Measurements from ENCODE around the gene FAM200B.

FAM200B gene
- total RNA-seq: 0.96 to 9.7 (median 4.5) reads per million in 17 experiments

GRCh38 chr4:15681372-15682241, at the start of gene FAM200B:
TSS of gene FAM200B (plus strand) at chr4:15681827. CDS start at chr4:15686978, 5,151 bp downstream.
- peak; percentile 99 to 100 (median 100) for DNase-seq

GRCh38 chr4:15636818-15637217, 44.8 kb upstream of the FAM200B start:
- no peak for DNase-seq

GRCh38 chr4:15638418-15638817, 43.2 kb upstream of the FAM200B start:
- no peak for DNase-seq

- DNase-seq: no peak
These were observed 33.0 kb upstream of the FAM200B start for GRCh38 chr4:15648600-15648999.

GRCh38 chr4:15649914-15650545, 31.6 kb upstream of the FAM200B start:
- peak; percentile 33 to 65 (median 59) for DNase-seq

GRCh38 chr4:15651676-15652075, 30.0 kb upstream of the FAM200B start:
- no peak for DNase-seq

- no peak for DNase-seq
These were observed 29.4 kb upstream of the FAM200B start for GRCh38 chr4:15652191-15652590.

- no peak for DNase-seq
These were observed 28.8 kb upstream of the FAM200B start for GRCh38 chr4:15652841-15653240.

- no peak for DNase-seq
These were observed 28.2 kb upstream of the FAM200B start for GRCh38 chr4:15653420-15653819.

- DNase-seq: peak; percentile 24 to 61 (median 50)
These were observed 27.6 kb upstream of the FAM200B start for GRCh38 chr4:15653864-15654592.

- DNase-seq: peak; percentile 42 to 68 (median 56)
These were observed 26.9 kb upstream of the FAM200B start for GRCh38 chr4:15654593-15655222.

GRCh38 chr4:15655223-15656037, 26.2 kb upstream of the FAM200B start, which contains the start of gene FBXL5:
TSS of gene FBXL5 (minus strand) at chr4:15655357. CDS start at chr4:15655287, 70 bp downstream.
- DNase-seq: peak; percentile 93 to 99 (median 96)

- DNase-seq: no peak
These were observed 25.6 kb upstream of the FAM200B start for GRCh38 chr4:15656038-15656470.

- DNase-seq: no peak
These were observed 24.3 kb upstream of the FAM200B start for GRCh38 chr4:15657366-15657765.

GRCh38 chr4:15658136-15658770, 23.4 kb upstream of the FAM200B start:
- peak in 3 of 4 experiments; percentile 35 to 55 (median 39) for DNase-seq

GRCh38 chr4:15658781-15659180, 22.8 kb upstream of the FAM200B start:
- DNase-seq: no peak

- DNase-seq: peak; percentile 82 to 97 (median 94)
These were observed 21.7 kb upstream of the FAM200B start for GRCh38 chr4:15659768-15660570.

- peak; percentile 58 to 90 (median 77) for DNase-seq
These were observed 15.8 kb upstream of the FAM200B start for GRCh38 chr4:15665753-15666365.

- no peak for DNase-seq
These were observed 14.6 kb upstream of the FAM200B start for GRCh38 chr4:15667006-15667405.
